ENCODE results near the gene TGFBR3L.
A peak's percentile ranks its signal among the peaks of the same experiment; 100 is the strongest.

TGFBR3L gene

GRCh38 chr19:7930765-7931164 lies 16.1 kb downstream of the TGFBR3L start:
- no peak overlapping the region for H3K27ac ChIP-seq

GRCh38 chr19:7931221-7932061 lies 16.8 kb downstream of the TGFBR3L start:
- no peak overlapping the region for H3K27ac ChIP-seq
- TF ChIP-seq, protein P1, sequence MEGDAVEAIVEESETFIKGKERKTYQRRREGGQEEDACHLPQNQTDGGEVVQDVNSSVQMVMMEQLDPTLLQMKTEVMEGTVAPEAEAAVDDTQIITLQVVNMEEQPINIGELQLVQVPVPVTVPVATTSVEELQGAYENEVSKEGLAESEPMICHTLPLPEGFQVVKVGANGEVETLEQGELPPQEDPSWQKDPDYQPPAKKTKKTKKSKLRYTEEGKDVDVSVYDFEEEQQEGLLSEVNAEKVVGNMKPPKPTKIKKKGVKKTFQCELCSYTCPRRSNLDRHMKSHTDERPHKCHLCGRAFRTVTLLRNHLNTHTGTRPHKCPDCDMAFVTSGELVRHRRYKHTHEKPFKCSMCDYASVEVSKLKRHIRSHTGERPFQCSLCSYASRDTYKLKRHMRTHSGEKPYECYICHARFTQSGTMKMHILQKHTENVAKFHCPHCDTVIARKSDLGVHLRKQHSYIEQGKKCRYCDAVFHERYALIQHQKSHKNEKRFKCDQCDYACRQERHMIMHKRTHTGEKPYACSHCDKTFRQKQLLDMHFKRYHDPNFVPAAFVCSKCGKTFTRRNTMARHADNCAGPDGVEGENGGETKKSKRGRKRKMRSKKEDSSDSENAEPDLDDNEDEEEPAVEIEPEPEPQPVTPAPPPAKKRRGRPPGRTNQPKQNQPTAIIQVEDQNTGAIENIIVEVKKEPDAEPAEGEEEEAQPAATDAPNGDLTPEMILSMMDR (conservative IDR thresholded peaks at IDR 0.05) = no peak

More at GRCh38 chr19:7930765-7931164, 16.1 kb downstream of the TGFBR3L start:
- TF ChIP-seq, protein P1 (conservative IDR thresholded peaks at IDR 0.05) = no peak

GRCh38 chr19:7932276-7932929 lies 17.8 kb downstream of the TGFBR3L start:
- no peak overlapping the region for H3K27ac ChIP-seq
- TF ChIP-seq, protein P1 (conservative IDR thresholded peaks at IDR 0.05) = no peak

- no peak overlapping the region for H3K27ac ChIP-seq
- TF ChIP-seq, protein P1 (conservative IDR thresholded peaks at IDR 0.05) = no peak
Observed at GRCh38 chr19:7932930-7933300, 18.3 kb downstream of the TGFBR3L start.

GRCh38 chr19:7933411-7933810 lies 18.8 kb downstream of the TGFBR3L start:
- H3K27ac ChIP-seq = no peak overlapping the region
- TF ChIP-seq, protein P1 (conservative IDR thresholded peaks at IDR 0.05) = peak; percentile 22; the same call in 1 of the 2 replicates

- TF ChIP-seq, protein P1 (conservative IDR thresholded peaks at IDR 0.05) = no peak
- H3K27ac ChIP-seq = no peak overlapping the region
Observed at GRCh38 chr19:7933828-7934725, 19.4 kb downstream of the TGFBR3L start.

DNA sequence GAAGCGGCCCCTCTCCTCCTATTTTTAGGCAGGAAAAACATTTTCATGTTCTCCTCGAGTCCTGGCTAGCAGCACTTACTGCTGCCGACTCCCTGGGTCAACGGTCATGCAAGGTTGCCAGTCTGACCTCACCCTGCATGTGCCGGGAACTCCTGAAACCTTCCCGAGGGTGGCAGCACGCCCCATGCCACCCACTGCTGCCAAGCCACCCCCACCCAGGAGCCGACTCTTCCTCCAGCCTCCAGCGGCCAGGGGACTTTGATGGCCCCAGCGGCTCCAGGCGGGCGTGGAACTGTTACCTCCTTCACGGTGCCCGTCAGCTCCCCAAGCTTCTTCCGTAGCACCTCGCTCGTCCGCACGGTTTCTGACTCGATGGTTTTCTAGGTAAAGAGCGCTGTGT lies 20.1 kb downstream of the TGFBR3L start:
- H3K27ac ChIP-seq = no peak overlapping the region
- TF ChIP-seq, protein P1 (conservative IDR thresholded peaks at IDR 0.05) = no peak
